Tibial artery (tissue), 4 donors: ENCODE data around the gene DCST1.
A peak's percentile ranks its signal among the peaks of the same experiment; 100 is the strongest.

Experiments
- DNase-seq, 2 donors: peaks; one replicate each; pipeline ENCODE4 v3.0.0-alpha.2; 2019
- H3K27ac ChIP-seq, 2 donors: fragments of 200-600 bp; sonication (generic) in 1 of 2; 1 replicate in 1 of 2; 2 replicates in 1 of 2; pipeline ENCODE4 v1.5.1; 2018 to 2019; ENCODE audit warnings: mild to moderate bottlenecking in 1 of 2
- H3K27me3 ChIP-seq, 2 donors: fragments of 200-600 bp; sonication (generic) in 1 of 2; one replicate each; pipeline versions ENCODE4 v1.5.1 to v1.6.0; 2016 to 2019
- H3K36me3 ChIP-seq, 3 donors: fragments of 200-600 bp; sonication (generic) in 2 of 3; one replicate each; pipeline ENCODE4 v1.5.1; 2016 to 2019; ENCODE audit warnings: mild to moderate bottlenecking in 2 of 3
- H3K4me1 ChIP-seq, 4 donors: fragments of 200-600 bp; sonication (generic) in 2 of 4; 1 replicate in 3 of 4; 2 replicates in 1 of 4; pipeline ENCODE4 v1.5.1; 2016 to 2019
- H3K4me3 ChIP-seq, 2 donors: fragments of 200-600 bp; sonication (generic) in 1 of 2; 1 replicate in 1 of 2; 2 replicates in 1 of 2; pipeline ENCODE4 v1.5.1; 2018 to 2019; ENCODE audit warnings: mild to moderate bottlenecking in 2 of 2
- H3K9me3 ChIP-seq, 3 donors: fragments of 200-600 bp; sonication (generic) in 1 of 3; one replicate each; pipeline ENCODE4 v1.5.1; 2016 to 2019
- intact Hi-C: fragments of 100-400 bp; cut with DNase I; formaldehyde crosslinking; loops from one replicate; pipeline ENCODE4 v1.15.0; 2023; ENCODE audit warnings: low total_unique reads
- TF ChIP-seq, protein P1 (sequence below), 2 experiments: fragments of 200-600 bp in 1 of 2; fragments of 450-650 bp in 1 of 2; IDR thresholded peaks; one replicate each; pipeline ENCODE4 v1.5.1; 2017 to 2019; ENCODE audit warnings: antibody characterized with exemption in 2 of 2, mild to moderate bottlenecking in 1 of 2, moderate library complexity in 1 of 2

The DCST1 gene

DNA sequence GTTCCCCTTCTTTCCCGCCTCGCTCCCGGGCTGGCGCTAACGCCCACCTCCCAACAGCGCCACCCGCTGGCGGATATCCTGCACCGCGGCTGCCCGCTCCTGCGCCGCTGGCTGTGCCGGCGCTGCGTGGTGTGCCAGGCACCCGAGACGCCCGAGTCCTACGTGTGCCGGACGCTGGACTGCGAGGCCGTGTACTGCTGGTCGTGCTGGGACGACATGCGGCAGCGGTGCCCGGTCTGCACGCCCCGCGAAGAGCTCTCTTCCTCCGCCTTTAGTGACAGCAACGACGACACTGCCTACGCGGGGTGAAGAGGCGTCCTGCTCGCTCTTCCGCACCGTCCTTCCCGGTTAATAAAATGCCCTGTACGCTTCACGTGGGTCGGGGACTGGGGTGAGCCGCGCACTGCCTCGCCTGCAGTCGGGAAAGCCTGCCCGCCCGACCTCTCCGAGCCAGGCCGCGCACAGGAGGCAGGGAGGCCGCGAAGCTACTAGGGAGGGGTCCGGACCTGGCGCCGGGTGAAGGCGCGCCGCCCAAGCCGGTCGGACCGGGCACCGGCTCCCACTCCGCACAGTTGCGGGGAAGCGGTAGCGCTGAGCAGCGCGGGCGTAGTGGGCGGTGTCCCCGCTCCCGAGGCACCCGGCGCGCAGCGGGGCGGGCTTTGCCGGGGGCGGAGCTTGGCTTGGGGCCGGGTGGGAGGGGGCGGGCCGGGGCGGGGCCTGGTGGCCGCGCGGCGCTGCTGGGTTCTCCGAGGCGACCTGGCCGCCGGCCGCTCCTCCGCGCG is 17.1 kb downstream of the DCST1 start, which contains the start of gene ADAM15:
ADAM15 (plus strand) TSS at position 757 of the 782 bp plus-strand sequence. CDS start 71 bp downstream, outside the sequence.
- TF ChIP-seq, protein P1, sequence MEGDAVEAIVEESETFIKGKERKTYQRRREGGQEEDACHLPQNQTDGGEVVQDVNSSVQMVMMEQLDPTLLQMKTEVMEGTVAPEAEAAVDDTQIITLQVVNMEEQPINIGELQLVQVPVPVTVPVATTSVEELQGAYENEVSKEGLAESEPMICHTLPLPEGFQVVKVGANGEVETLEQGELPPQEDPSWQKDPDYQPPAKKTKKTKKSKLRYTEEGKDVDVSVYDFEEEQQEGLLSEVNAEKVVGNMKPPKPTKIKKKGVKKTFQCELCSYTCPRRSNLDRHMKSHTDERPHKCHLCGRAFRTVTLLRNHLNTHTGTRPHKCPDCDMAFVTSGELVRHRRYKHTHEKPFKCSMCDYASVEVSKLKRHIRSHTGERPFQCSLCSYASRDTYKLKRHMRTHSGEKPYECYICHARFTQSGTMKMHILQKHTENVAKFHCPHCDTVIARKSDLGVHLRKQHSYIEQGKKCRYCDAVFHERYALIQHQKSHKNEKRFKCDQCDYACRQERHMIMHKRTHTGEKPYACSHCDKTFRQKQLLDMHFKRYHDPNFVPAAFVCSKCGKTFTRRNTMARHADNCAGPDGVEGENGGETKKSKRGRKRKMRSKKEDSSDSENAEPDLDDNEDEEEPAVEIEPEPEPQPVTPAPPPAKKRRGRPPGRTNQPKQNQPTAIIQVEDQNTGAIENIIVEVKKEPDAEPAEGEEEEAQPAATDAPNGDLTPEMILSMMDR (IDR thresholded peaks at IDR 0.05), result peak; percentile 86 to 92
- Histone ChIP-seq H3K4me3 (peak within 1 kb of the TSS; percentile 68 to 71), H3K4me1 (peaks cover 6 to 30% (median 22%) of the 10 kb centered on the region in 4 donors), H3K27me3 (no peaks in the 10 kb centered on the region), H3K9me3 (no peaks in the 10 kb centered on the region), H3K36me3 (peaks cover 5 to 26% (median 22%) of the 10 kb centered on the region in 3 donors), H3K27ac (peak within 1 kb of the TSS; percentile 72 to 91)
- DNase-seq, result peak; percentile 76 to 91
- intact Hi-C loops, result no loop called here

DNA sequence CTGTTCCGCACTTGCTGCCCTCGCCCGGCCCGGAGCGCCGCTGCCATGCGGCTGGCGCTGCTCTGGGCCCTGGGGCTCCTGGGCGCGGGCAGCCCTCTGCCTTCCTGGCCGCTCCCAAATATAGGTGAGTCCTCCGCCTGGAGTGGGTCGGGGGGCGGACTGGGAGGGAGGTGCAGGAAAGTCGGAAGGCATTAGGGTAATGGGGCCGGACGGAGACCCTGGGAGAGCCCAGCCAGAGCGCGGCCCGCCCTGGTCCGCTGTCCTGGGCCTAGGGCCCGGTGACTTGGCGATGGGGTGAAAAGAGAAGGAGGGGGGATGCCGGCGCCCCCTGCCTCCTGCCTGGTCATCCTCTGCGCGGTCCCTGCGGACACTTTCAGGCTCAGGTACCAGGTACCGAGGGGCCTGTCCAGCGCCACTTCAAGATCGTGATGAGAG is 17.7 kb downstream of the DCST1 start:
- Histone ChIP-seq H3K27ac (peak overlapping the region; percentile 72 to 91), H3K4me3 (peak overlapping the region; percentile 68 to 71), H3K9me3 (no peaks in the 10 kb centered on the region), H3K4me1 (peaks cover 6 to 30% (median 22%) of the 10 kb centered on the region in 4 donors), H3K36me3 (peaks cover 5 to 32% (median 28%) of the 10 kb centered on the region in 3 donors), H3K27me3 (no peaks in the 10 kb centered on the region)
- DNase-seq, result no peak
- intact Hi-C loops, result no loop called here
- TF ChIP-seq, protein P1 (IDR thresholded peaks at IDR 0.05), result no peak

DNA sequence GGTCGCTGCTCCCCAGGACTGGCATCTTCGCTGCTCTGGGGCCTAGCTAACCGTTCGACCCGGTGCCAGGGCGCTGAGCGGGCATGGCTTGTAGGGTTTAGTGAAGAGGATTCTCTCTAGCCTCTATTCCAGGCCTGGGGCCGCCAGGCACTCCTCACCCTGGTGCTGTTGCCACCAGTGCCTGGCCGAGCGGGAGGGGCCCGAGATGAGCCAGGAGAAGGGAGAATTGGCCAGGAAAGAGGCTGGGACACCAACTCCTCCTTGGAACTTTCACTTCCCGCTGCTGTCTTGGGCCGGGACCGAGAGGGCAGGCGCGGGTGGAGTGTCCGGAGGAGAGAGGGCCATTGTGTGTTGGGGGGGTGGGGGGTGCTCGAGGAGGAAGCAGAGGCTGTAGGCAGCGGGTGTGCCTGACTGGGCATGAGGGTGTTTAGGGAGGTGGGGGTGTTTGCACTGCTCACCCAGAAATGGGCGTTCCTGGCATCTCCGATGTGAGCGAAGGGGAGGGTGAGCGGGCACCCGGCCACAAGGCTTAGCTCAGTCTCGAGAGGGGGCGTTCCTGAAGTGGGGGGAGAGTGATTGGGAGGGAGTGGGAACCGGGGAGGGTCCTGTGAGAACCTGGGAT is 18.3 kb downstream of the DCST1 start:
- Histone ChIP-seq H3K27ac (peak overlapping the region; percentile 72 to 91), H3K4me1 (peaks cover 6 to 30% (median 22%) of the 10 kb centered on the region in 4 donors), H3K9me3 (no peaks in the 10 kb centered on the region), H3K4me3 (peak overlapping the region; percentile 68 to 71), H3K36me3 (peaks cover 9 to 38% (median 33%) of the 10 kb centered on the region in 3 donors), H3K27me3 (no peaks in the 10 kb centered on the region)
- intact Hi-C loops, result no loop called here
- TF ChIP-seq, protein P1 (IDR thresholded peaks at IDR 0.05), result no peak
- DNase-seq, result peak; percentile 58 to 85

DNA sequence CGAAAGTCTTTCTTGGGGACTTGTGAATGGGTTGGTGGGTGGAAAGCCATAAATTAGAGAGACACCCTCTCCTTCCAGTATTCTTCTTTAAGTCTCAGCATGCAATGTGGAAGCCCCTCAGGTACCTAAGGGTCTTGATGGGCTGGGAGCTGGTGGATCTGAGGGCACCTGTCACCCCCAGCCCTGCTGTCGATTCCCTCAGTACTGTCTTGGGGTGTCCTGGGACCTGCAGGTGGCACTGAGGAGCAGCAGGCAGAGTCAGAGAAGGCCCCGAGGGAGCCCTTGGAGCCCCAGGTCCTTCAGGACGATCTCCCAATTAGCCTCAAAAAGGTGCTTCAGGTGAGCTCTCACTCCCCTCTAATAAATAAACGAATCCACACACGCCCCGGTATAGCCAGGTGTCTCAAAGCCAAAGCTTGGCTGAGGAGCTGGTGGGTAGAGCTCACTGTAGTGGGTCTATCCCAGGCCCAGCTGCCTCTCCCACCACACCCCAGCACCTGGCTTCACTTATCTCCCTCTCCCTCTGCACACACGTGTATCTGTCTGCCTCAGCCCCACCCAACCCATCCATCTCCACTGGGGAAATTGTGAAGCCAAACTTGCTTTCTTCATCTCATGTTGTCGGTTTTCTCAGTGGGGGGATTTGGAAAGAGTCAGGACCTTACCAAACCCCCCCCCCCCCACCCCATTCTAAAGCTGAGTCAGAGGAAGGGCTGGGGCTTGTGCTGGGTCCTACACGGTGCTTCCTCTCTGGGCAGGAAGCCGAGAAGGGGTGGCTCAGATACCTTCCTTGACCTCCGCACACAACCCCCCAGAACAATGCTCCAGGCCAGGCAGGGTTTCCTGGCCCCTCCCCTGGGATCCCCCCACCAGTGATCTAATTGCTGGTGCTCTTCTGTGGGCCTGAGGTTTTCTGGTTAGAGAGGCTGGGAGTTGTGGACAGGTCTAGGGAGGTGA is 19.1 kb downstream of the DCST1 start:
- H3K27me3 ChIP-seq, result no peaks in the 10 kb centered on the region
- H3K9me3 ChIP-seq, result no peaks in the 10 kb centered on the region
- peak overlapping the region; percentile 68 to 71 for H3K4me3 ChIP-seq
- H3K27ac ChIP-seq, result peak overlapping the region; percentile 72 to 91
- intact Hi-C loops, result no loop called here
- TF ChIP-seq, protein P1 (IDR thresholded peaks at IDR 0.05), result peak in 1 of 2 experiments; percentile 2
- DNase-seq, result no peak
- H3K36me3 ChIP-seq, result peaks cover 17 to 46% (median 42%) of the 10 kb centered on the region in 3 donors
- H3K4me1 ChIP-seq, result peaks cover 6 to 30% (median 22%) of the 10 kb centered on the region in 4 donors

DNA sequence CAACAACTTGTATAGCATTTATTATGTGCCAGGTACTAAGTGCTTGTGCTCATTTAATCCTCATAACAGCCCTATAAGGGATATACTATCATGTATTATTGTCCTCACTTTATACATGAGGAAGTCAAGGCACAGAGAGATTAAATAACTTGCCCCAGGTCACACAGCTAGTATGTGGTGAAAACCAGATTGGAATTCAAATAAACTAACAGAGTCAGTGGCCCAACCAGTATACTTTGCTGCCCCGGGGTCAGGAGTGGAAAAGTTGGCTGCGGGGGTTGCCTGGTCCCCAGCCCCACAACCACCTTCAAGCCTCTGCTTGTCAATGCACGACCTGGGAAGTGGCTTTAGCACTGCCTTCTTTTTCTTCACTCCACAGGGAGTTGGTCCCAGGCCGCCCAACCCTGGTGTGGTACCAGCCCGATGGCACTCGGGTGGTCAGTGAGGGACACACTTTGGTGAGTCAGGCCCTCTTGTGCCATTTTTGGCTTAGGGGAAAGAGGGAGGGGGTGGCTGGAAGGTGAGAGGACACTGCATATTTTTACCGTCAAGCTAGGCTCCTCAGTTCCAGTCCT is 20.0 kb downstream of the DCST1 start:
- Histone ChIP-seq H3K27ac (no peak overlapping the region), H3K36me3 (peaks cover 19 to 55% (median 51%) of the 10 kb centered on the region in 3 donors), H3K4me1 (peaks cover 6 to 30% (median 22%) of the 10 kb centered on the region in 4 donors), H3K27me3 (no peaks in the 10 kb centered on the region), H3K4me3 (no peak overlapping the region), H3K9me3 (no peaks in the 10 kb centered on the region)
- TF ChIP-seq, protein P1 (IDR thresholded peaks at IDR 0.05), result no peak
- intact Hi-C loops, result no loop called here
- DNase-seq, result no peak
